ENCODE results near the gene CGRRF1.

GRCh38 chr14:54564868-54565784 is 55.4 kb downstream of the CGRRF1 start:
- TF ChIP-seq TAF1 (IDR thresholded peaks at IDR 0.05; ENCODE audit: borderline replicate concordance, insufficient read depth, low read length) (no peak), POLR2AphosphoS5 (IDR thresholded peaks at IDR 0.05; ENCODE audit: low read depth, low read length) (no peak), SIN3A (IDR thresholded peaks at IDR 0.05; ENCODE audit: borderline replicate concordance, insufficient read depth, low read length) (no peak), FOXP2 (optimal IDR thresholded peaks at IDR 0.05; ENCODE audit: borderline replicate concordance, extremely low read depth, extremely low read length, insufficient read depth) (peak; percentile 15)

Measured in PFSK-1 (cell line).